Measurements from ENCODE around the gene CRMP1. TPM values are rescaled to one million over a fixed set of nuclear protein-coding genes. Genes with fewer than 3 reads are reported as not detected.

Gene CRMP1
- total RNA-seq, 1 experiment from 2014 or later, result not detected

Other genes with a start within 250 kb of the CRMP1 start
- gene EVC2, start 184.5 kb downstream of the CRMP1 start, total RNA-seq (2014; rRNA removed; shearing (Covaris generic)), result 2.5 and 5.5 TPM in 2 replicates
- 8.3 and 14.5 TPM in 2 replicates for gene EVC, start 181.9 kb downstream of the CRMP1 start, total RNA-seq (2014; rRNA removed; shearing (Covaris generic))
- gene C4orf50, start 125.3 kb upstream of the CRMP1 start, total RNA-seq (2014; rRNA removed; shearing (Covaris generic)), result not detected in 2 replicates